HepG2 (cell line): ENCODE data around the gene POPDC2.

Experiments used
- KDM4B ChIP-seq: sonication (generic); formaldehyde crosslinking; IDR thresholded peaks from 2 replicates; pipeline ENCODE4 v1.4.0; 2020; ENCODE audit warnings: missing genetic modification reagents
- TF ChIP-seq, protein P1 (sequence below): sonication (generic); formaldehyde crosslinking; IDR thresholded peaks from 2 replicates; pipeline ENCODE4 v1.4.0; 2020; ENCODE audit warnings: missing genetic modification reagents
- TF ChIP-seq, protein P2 (sequence below): sonication (generic); formaldehyde crosslinking; IDR thresholded peaks from 2 replicates; pipeline ENCODE4 v1.5.0; 2020; ENCODE audit warnings: mild to moderate bottlenecking, missing genetic modification reagents, moderate library complexity

GRCh38 chr3:119630128-119630879 lies 30.1 kb downstream of the POPDC2 start:
- TF ChIP-seq KDM4B (CRISPR knock-in tag), result no peak
- TF ChIP-seq, protein P1, sequence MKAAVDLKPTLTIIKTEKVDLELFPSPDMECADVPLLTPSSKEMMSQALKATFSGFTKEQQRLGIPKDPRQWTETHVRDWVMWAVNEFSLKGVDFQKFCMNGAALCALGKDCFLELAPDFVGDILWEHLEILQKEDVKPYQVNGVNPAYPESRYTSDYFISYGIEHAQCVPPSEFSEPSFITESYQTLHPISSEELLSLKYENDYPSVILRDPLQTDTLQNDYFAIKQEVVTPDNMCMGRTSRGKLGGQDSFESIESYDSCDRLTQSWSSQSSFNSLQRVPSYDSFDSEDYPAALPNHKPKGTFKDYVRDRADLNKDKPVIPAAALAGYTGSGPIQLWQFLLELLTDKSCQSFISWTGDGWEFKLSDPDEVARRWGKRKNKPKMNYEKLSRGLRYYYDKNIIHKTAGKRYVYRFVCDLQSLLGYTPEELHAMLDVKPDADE, result no peak
- TF ChIP-seq, protein P2, sequence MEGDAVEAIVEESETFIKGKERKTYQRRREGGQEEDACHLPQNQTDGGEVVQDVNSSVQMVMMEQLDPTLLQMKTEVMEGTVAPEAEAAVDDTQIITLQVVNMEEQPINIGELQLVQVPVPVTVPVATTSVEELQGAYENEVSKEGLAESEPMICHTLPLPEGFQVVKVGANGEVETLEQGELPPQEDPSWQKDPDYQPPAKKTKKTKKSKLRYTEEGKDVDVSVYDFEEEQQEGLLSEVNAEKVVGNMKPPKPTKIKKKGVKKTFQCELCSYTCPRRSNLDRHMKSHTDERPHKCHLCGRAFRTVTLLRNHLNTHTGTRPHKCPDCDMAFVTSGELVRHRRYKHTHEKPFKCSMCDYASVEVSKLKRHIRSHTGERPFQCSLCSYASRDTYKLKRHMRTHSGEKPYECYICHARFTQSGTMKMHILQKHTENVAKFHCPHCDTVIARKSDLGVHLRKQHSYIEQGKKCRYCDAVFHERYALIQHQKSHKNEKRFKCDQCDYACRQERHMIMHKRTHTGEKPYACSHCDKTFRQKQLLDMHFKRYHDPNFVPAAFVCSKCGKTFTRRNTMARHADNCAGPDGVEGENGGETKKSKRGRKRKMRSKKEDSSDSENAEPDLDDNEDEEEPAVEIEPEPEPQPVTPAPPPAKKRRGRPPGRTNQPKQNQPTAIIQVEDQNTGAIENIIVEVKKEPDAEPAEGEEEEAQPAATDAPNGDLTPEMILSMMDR (CRISPR knock-in tag), result no peak
